Measurements from ENCODE around the gene ZNF768. TPM values are rescaled to one million over a fixed set of nuclear protein-coding genes. Genes with fewer than 3 reads are reported as not detected.
"Not testable (repeated sequence)": the region's sequence is repeated elsewhere in the genome, so short reads cannot be mapped to it uniquely, and the experiment has no call there.

The ZNF768 gene
- total RNA-seq, 4 donors from 2014 or later = 30.5 to 41.3 (median 36.6) TPM

- Histone ChIP-seq H3K4me3 (no peak overlapping the region), H3K36me3 (no peaks in the 10 kb centered on the region), H3K27ac (no peak overlapping the region), H3K27me3 (no peaks in the 10 kb centered on the region), H3K4me1 (peaks cover 10% of the 10 kb centered on the region), H3K9me3 (no peaks in the 10 kb centered on the region)
- DNase-seq (ENCODE audit: low spot score in 2 of 2) = no peak
- TF ChIP-seq POLR2A (IDR thresholded peaks at IDR 0.05) = no peak
- 84% methylated on average over 8 of the region's 8 CpGs for WGBS
These were observed 12.9 kb upstream of the ZNF768 start for GRCh38 chr16:30539000-30539964.

- H3K27ac ChIP-seq; H3K4me3 ChIP-seq; H3K9me3 ChIP-seq; DNase-seq (ENCODE audit: low spot score in 2 of 2); H3K27me3 ChIP-seq: not testable (repeated sequence)
- 91% methylated on average over 13 of the region's 13 CpGs for WGBS
- Histone ChIP-seq H3K36me3 (peaks cover 14% of the 10 kb centered on the region), H3K4me1 (peaks cover 23% of the 10 kb centered on the region)
These were observed 10.1 kb upstream of the ZNF768 start for GRCh38 chr16:30536391-30537024.

- no peaks in the 10 kb centered on the region for H3K27me3 ChIP-seq
- peak overlapping the region; percentile 95 for H3K27ac ChIP-seq
- DNase-seq (ENCODE audit: low spot score in 2 of 2) = peak in 1 of 2 donors; percentile 85
- H3K36me3 ChIP-seq = peaks cover 21% of the 10 kb centered on the region
- H3K9me3 ChIP-seq = no peaks in the 10 kb centered on the region
- WGBS = 29% methylated on average over 9 of the region's 12 CpGs
- peaks cover 23% of the 10 kb centered on the region for H3K4me1 ChIP-seq
- no peak for TF ChIP-seq POLR2AphosphoS5 (IDR thresholded peaks at IDR 0.05)
- TF ChIP-seq CTCF (IDR thresholded peaks at IDR 0.05) = peak; percentile 23 to 83
- no peak for TF ChIP-seq POLR2A (IDR thresholded peaks at IDR 0.05)
- TF ChIP-seq EP300 (IDR thresholded peaks at IDR 0.05) = no peak
- peak overlapping the region; percentile 83 for H3K4me3 ChIP-seq
These were observed 9.4 kb upstream of the ZNF768 start for GRCh38 chr16:30535777-30536190.

GRCh38 chr16:30535106-30535776 lies 8.9 kb upstream of the ZNF768 start:
- no peaks in the 10 kb centered on the region for H3K27me3 ChIP-seq
- no peaks in the 10 kb centered on the region for H3K9me3 ChIP-seq
- peaks cover 25% of the 10 kb centered on the region for H3K36me3 ChIP-seq
- peaks cover 23% of the 10 kb centered on the region for H3K4me1 ChIP-seq
- WGBS = 5% methylated on average over 18 of the region's 18 CpGs
- DNase-seq (ENCODE audit: low spot score in 2 of 2) = no peak
- TF ChIP-seq CTCF (IDR thresholded peaks at IDR 0.05) (no peak), POLR2A (IDR thresholded peaks at IDR 0.05) (no peak), EP300 (IDR thresholded peaks at IDR 0.05) (no peak), POLR2AphosphoS5 (IDR thresholded peaks at IDR 0.05) (peak in 1 of 3 donors; percentile 55)
- peak overlapping the region; percentile 83 for H3K4me3 ChIP-seq
- peak overlapping the region; percentile 95 for H3K27ac ChIP-seq

- Histone ChIP-seq H3K4me1 (peaks cover 26% of the 10 kb centered on the region), H3K27ac (peak within 1 kb of the TSS; percentile 95), H3K27me3 (no peaks in the 10 kb centered on the region), H3K9me3 (no peaks in the 10 kb centered on the region), H3K36me3 (peaks cover 25% of the 10 kb centered on the region), H3K4me3 (peak within 1 kb of the TSS; percentile 83)
- under 1% methylated on average over 34 of the region's 70 CpGs for WGBS
- peak; percentile 94 to 96 for DNase-seq (ENCODE audit: low spot score in 2 of 2)
- no peak for TF ChIP-seq CTCF (IDR thresholded peaks at IDR 0.05)
- TF ChIP-seq EP300 (IDR thresholded peaks at IDR 0.05) = no peak
- peak in 1 of 2 donors; percentile 67 for TF ChIP-seq POLR2A (IDR thresholded peaks at IDR 0.05)
- peak in 2 of 3 donors; percentile 68 to 86 for TF ChIP-seq POLR2AphosphoS5 (IDR thresholded peaks at IDR 0.05)
These were observed 8.2 kb upstream of the ZNF768 start, which contains the start of gene ZNF747 for GRCh38 chr16:30534368-30535105. TSS of gene ZNF747 (minus strand) at chr16:30534858. CDS start at chr16:30534679, 179 bp downstream.

Data from suprapubic skin (tissue), 4 donors.